Measurements from ENCODE around the gene SLCO3A1.

The SLCO3A1 gene

GRCh38 chr15:92040350-92040749 lies 186.8 kb downstream of the SLCO3A1 start:
- no peak for TF ChIP-seq CTCF (IDR thresholded peaks at IDR 0.05; ENCODE audit: low read depth, low read length)
- Histone ChIP-seq H3K4me1 (no peaks in the 10 kb centered on the region; the same call in 1 of the 2 replicates), H3K9me3 (no peaks in the 10 kb centered on the region), H3K27me3 (no peaks in the 10 kb centered on the region), H3K36me3 (no peaks in the 10 kb centered on the region), H3K4me3 (ENCODE audit: low read depth, low read length) (no peak overlapping the region)
- DNase-seq, result no peak

- H3K4me3 ChIP-seq (ENCODE audit: low read depth, low read length), result no peak overlapping the region
- no peaks in the 10 kb centered on the region for H3K27me3 ChIP-seq
- TF ChIP-seq CTCF (IDR thresholded peaks at IDR 0.05; ENCODE audit: low read depth, low read length), result no peak
- no peaks in the 10 kb centered on the region for H3K36me3 ChIP-seq
- no peak for DNase-seq
- no peaks in the 10 kb centered on the region for H3K9me3 ChIP-seq
- H3K4me1 ChIP-seq, result no peaks in the 10 kb centered on the region; the same call in 1 of the 2 replicates
Observed at GRCh38 chr15:92041371-92041770, 187.9 kb downstream of the SLCO3A1 start.

- DNase-seq, result no peak
- Histone ChIP-seq H3K27me3 (no peaks in the 10 kb centered on the region), H3K4me3 (ENCODE audit: low read depth, low read length) (no peak overlapping the region), H3K4me1 (no peaks in the 10 kb centered on the region; the same call in 1 of the 2 replicates), H3K36me3 (no peaks in the 10 kb centered on the region), H3K9me3 (no peaks in the 10 kb centered on the region)
- no peak for TF ChIP-seq CTCF (IDR thresholded peaks at IDR 0.05; ENCODE audit: low read depth, low read length)
Observed at GRCh38 chr15:92043283-92043682, 189.8 kb downstream of the SLCO3A1 start.

GRCh38 chr15:92044203-92044909 lies 190.8 kb downstream of the SLCO3A1 start:
- no peaks in the 10 kb centered on the region for H3K27me3 ChIP-seq
- H3K4me1 ChIP-seq, result peaks cover 2% of the 10 kb centered on the region
- H3K36me3 ChIP-seq, result no peaks in the 10 kb centered on the region
- H3K9me3 ChIP-seq, result no peaks in the 10 kb centered on the region
- DNase-seq, result no peak
- TF ChIP-seq CTCF (IDR thresholded peaks at IDR 0.05; ENCODE audit: low read depth, low read length), result no peak
- H3K4me3 ChIP-seq (ENCODE audit: low read depth, low read length), result no peak overlapping the region

- H3K9me3 ChIP-seq, result no peaks in the 10 kb centered on the region
- no peaks in the 10 kb centered on the region for H3K36me3 ChIP-seq
- TF ChIP-seq CTCF (IDR thresholded peaks at IDR 0.05; ENCODE audit: low read depth, low read length), result no peak
- H3K27me3 ChIP-seq, result no peaks in the 10 kb centered on the region
- no peak overlapping the region for H3K4me3 ChIP-seq (ENCODE audit: low read depth, low read length)
- peaks cover 6% of the 10 kb centered on the region for H3K4me1 ChIP-seq
- DNase-seq, result no peak
Observed at GRCh38 chr15:92047900-92048299, 194.4 kb downstream of the SLCO3A1 start.

- H3K27me3 ChIP-seq, result no peaks in the 10 kb centered on the region
- H3K4me3 ChIP-seq (ENCODE audit: low read depth, low read length), result no peak overlapping the region
- H3K36me3 ChIP-seq, result no peaks in the 10 kb centered on the region
- TF ChIP-seq CTCF (IDR thresholded peaks at IDR 0.05; ENCODE audit: low read depth, low read length), result no peak
- no peaks in the 10 kb centered on the region for H3K9me3 ChIP-seq
- DNase-seq, result no peak
- peaks cover 6% of the 10 kb centered on the region for H3K4me1 ChIP-seq
Observed at GRCh38 chr15:92048739-92049138, 195.2 kb downstream of the SLCO3A1 start.
